Right ventricle myocardium inferior (tissue), 1 donor: Measurements from ENCODE around the gene CFAP45. TPM values are rescaled to one million over a fixed set of nuclear protein-coding genes. Genes with fewer than 3 reads are reported as not detected.

ENCODE experiments used
- ATAC-seq: fragments of 200-7000 bp; cut with Tn5 transposase; one replicate; pipeline ENCODE4 v1.9.1; 2020; ENCODE audit warnings: mild to moderate bottlenecking, moderate library complexity
- DNase-seq: peaks from one replicate; pipeline ENCODE4 v3.0.0; 2021; ENCODE audit errors: missing footprints
- intact Hi-C: fragments of 100-400 bp; cut with DNase I; formaldehyde crosslinking; loops from one replicate; pipeline ENCODE4 v1.11.0; 2022
- total RNA-seq: library from RNA; stranded (reverse); fragmentation: NEBNext Ultra II Directional; extraction: Animal tissue kit (Norgen Biotek cat#: 25700); gene quantifications from one replicate; pipeline ENCODE4 v1.2.1, GENCODE V29; 2021
- donor health status: DM: no; HTN: yes; CAD: no; lungs with severe emphysema.

CFAP45 gene
- total RNA-seq, 1 donor from 2014 or later: 1.0 TPM

DNA sequence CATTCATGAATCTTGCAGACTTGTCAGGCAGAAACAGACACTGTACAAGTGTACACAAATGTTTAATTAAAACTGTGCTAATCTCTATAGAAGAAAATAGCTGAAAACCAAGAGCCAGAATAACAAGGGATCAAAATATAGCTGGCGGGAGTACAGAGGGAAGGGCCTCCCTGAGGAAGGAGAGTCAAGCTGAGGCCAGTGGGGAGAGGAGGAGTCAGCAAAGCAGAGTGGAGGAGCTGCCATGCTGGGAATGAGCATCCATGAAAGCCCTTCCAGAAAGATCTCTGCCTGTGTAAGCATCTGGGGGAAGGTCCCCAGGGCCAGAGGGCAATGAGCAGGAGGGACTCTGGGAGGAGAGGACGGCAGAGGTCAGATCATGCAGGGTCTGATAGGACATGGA, 58.2 kb downstream of the CFAP45 start:
- peak; percentile 28 for ATAC-seq
- no peak for DNase-seq
- intact Hi-C loops: no loop called here

GRCh38 chr1:159839116-159839849, 60.7 kb downstream of the CFAP45 start:
- no peak for ATAC-seq
- DNase-seq: no peak
- intact Hi-C loops: no loop called here

DNA sequence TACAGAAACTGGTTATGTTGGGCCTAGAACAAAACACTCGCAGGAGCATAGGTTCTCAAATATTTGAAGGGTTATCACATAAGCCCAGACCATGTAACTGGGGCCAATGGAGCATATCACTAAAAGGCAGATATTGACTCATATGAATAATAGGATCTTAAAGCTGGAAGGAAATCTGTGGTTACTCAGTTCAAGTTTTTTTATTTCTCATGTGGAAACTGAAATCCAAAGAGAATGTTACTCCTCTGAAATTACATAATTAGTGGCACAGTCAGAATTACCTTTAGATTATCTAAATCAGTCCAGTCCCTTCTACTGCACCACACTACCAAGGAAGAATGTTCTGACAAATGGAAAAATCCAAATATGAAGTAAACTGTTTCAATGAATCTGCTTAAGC, 61.2 kb downstream of the CFAP45 start:
- no peak for DNase-seq
- intact Hi-C loops: no loop called here
- ATAC-seq: no peak

GRCh38 chr1:159835862-159836525, 64.0 kb downstream of the CFAP45 start:
- intact Hi-C loops: no loop called here
- DNase-seq (no peak), ATAC-seq (no peak)

DNA sequence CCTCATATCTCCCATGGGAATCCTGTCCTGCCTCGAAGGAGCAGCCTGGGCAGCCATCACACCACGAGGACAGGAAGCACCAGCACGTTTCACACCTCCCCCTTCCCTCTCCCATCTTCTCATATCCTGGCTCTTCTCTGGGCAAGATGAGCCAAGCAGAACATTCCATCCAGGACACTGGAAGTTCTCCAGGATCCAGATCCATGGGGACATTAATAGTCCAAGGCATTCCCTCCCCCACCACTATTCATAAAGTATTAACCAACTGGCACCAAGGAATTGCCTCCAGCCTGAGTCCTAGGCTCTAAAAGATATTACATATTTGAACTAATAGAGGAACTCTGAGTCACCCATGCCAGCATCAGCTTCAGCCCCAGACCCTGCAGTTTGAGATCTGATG, 64.6 kb downstream of the CFAP45 start:
- no peak for DNase-seq
- ATAC-seq: no peak
- intact Hi-C loops: no loop called here

DNA sequence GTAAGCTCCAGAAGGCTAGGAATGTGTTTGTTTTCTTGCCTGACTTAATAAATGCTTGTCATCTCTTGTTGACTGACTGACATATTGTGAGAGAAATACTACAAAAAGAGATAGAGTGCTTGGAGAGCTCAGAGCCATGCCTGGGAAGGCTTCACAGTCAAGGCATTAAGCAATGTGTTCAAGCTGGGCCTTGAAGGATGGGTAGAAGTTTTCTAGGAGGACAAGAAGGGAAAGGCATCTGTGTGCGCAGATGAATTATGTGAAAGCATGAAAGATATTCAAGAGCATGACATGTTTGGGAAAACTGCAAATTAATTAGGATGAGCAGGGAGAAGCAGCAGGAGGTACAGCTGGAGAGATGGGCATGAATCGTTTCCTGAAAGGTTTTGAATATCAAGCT, 67.7 kb downstream of the CFAP45 start:
- DNase-seq (no peak), ATAC-seq (no peak)
- intact Hi-C loops: no loop called here

DNA sequence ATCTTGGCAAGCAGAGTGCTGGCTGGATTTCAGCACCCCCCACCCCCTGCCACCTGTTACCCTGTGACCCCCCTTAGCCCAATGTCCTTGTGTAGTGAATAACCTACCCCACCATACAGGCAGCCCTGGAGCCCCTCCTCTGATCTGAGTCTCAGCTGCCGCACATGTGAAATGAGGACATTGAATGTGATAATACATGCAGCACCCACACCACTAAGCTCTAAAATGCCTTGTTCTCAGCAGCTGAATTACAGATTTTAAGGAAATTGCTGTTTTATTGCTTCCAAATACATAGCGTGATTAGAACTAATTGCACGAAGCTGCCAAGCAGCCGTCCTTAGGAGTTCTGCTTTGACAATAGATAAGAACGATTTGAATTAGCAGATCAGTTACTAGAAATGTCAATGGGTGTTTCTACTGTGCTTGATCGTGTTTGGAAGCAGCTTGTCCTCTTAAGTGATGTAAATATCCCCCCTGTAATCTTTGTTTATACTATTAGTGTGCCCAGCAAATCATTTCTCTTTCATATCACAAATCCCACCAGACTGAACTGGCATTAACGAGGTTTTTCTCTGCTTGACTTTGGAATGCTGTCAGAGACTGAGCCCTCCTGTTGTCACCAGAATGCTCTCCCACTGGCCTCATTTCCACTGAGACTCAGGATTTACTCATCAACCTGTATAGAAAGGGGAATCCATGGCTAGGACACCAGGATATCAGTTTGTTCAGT, 68.4 kb downstream of the CFAP45 start:
- DNase-seq (no peak), ATAC-seq (no peak)
- intact Hi-C loops: no loop called here

DNA sequence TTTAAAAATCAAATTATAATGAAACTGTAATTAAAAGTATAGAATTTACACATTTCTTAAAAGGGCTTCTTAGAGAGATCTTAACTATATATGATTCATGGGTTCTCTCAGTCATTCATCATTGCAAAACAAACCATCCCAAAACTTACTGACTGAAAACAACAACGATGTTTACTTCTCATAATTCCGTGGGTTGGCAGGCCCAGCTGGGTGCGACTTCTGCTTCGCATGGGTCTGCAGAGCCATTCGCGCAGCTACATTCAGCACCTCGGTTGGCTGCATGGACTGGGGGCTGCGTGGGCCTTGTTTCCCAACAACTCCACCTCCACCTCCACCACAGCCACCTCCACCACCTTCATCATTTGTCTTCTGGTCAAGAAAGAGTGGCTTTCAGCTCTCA, 69.2 kb downstream of the CFAP45 start:
- DNase-seq: peak; percentile 76
- ATAC-seq: no peak
- intact Hi-C loops: no loop called here

DNA sequence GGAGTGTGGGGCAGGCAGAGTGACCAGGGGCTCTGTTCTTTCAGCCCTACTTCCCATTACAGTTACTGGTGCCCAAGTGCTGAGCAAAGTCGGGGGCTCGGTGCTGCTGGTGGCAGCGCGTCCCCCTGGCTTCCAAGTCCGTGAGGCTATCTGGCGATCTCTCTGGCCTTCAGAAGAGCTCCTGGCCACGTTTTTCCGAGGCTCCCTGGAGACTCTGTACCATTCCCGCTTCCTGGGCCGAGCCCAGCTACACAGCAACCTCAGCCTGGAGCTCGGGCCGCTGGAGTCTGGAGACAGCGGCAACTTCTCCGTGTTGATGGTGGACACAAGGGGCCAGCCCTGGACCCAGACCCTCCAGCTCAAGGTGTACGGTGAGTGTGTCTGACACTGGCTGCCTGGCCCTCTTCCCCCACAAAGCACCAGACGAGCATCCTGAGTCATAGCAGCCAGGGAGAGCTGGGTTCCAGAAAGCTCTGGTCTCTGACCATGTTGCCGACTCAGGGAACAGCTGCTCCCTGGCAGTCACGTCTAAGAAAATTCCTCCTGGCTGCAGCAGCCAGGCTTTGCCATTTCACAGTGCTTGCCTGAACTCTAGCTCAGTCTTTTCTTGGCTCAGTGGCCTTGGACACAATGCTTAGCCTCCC, 70.0 kb downstream of the CFAP45 start:
- DNase-seq: no peak
- intact Hi-C loops: no loop called here

DNA sequence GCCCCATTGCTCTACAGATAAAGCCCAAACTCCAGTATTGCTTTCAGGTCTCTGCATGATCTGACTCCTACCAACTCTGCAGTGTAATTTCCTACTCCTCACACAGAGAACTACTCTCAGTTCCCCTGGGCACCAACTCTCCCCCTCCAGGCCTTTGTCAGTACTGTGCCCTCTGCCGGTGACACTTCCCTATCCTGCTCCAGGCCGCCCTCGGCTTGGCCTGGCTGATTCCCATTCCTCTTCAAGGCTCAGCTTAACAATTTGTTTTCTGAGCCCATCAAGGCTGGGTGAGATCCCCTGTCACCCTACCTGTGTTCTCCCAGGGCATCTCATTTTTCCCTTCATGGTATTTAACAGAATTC, 70.7 kb downstream of the CFAP45 start:
- ATAC-seq (peak; percentile 85), DNase-seq (peak; percentile 77)
- intact Hi-C loops: no loop called here

More for the DNA sequence above, 70.0 kb downstream of the CFAP45 start:
- ATAC-seq: peak; percentile 58

DNA sequence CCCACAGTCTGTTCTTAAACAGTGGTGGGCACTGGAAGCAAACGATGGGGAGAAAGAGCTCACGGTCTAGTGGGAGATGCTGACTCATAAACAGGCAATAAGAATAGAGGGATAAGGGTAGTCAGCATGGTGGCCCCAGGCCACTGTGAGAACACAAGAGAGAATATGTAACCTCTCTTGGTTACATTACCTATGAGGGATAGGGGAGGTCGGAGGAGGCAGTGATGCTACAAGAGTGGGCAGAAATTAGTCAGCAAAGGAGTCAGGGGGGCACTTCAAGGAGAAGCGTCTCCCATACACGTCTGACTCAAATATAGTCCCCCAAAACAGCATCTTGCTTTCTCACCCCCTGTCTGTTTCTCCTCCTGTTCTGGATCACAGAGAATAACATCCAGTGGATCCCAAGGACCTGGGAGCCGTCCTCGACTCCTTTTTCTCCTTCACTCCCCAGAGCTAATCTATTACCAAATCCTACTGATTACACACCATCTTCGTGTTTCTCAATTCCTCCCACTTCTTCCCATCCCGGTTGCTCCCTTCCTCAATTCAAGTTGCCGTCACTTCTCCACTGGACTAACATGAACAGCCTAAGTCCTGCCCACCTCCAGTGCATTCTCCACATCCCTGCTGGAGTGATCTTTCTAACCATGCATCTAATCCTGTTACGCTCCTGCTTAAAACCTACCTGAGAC, 71.2 kb downstream of the CFAP45 start:
- DNase-seq: no peak
- intact Hi-C loops: no loop called here

DNA sequence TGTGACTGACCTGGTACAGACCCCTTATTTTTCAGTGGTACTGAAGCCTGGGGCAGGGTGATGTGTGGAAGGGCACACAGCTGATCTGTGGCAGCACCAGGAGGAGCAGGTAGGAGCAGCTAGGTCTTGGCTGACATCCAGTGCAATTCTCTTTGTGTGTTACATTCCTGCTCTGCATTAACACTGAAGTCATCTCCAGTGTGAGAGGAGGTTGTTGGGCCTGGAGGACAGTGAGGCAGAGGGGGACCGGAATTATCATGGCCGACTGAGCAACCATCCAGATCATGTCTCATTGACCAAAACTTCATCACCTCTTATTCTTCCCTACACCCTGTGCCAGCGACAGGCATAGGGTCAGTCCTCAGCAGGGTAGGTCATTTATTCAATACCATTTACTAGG, 71.8 kb downstream of the CFAP45 start:
- ATAC-seq: no peak
- intact Hi-C loops: no loop called here

More for the DNA sequence above, 71.2 kb downstream of the CFAP45 start:
- no peak for ATAC-seq

DNA sequence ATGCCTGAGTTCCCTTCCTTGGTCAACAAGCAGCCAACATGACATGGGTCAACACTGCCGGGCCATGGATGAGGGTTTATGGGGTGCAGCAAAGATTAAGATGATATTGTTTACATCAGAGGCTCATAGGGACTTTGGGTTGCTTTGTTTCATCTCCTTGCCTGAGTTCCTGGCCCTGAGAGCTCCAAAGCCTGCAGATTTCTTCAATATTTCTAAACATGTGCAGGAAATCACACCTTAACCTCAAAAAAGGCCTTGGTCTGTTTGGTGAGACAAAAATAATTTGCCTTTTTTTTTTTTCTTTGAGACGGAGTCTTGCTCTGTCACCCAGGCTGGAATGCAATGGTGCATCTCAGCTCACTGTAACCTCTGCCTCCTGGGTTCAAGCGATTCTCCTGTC, 72.4 kb downstream of the CFAP45 start:
- intact Hi-C loops: no loop called here
- ATAC-seq: no peak
- DNase-seq: no peak

More for the DNA sequence above, 71.8 kb downstream of the CFAP45 start:
- no peak for DNase-seq

DNA sequence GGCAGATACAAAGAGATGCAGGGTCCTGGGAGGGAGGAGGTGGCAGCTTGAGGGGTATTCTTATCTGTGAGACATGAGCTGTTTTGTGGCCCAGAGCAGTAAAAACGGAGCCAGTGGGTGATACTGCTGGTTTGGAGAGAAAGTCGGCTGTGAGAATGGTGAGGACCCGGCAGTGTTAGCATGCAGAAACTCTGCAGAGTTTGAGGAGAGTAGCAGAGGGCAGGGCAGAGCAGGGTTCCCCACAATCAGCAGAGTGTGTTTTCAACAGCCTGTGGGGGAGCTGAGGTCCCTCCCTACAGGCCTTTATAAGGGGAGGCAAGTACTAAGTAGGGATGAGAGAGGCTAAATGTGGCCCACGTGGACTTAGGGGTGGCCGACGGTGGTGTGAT, 72.9 kb downstream of the CFAP45 start:
- no peak for ATAC-seq
- DNase-seq: no peak
- intact Hi-C loops: no loop called here

- DNase-seq: no peak
- ATAC-seq: peak; percentile 29
- intact Hi-C loops: no loop called here
These were observed 73.4 kb downstream of the CFAP45 start, which contains the start of gene SLAMF8 for GRCh38 chr1:159826441-159827101. Gene SLAMF8, plus strand, starts transcription at chr1:159826873. Its CDS starts 26 bp downstream, at chr1:159826899.

GRCh38 chr1:159825564-159825963, 74.4 kb downstream of the CFAP45 start:
- intact Hi-C loops: no loop called here
- ATAC-seq (no peak), DNase-seq (no peak)

DNA sequence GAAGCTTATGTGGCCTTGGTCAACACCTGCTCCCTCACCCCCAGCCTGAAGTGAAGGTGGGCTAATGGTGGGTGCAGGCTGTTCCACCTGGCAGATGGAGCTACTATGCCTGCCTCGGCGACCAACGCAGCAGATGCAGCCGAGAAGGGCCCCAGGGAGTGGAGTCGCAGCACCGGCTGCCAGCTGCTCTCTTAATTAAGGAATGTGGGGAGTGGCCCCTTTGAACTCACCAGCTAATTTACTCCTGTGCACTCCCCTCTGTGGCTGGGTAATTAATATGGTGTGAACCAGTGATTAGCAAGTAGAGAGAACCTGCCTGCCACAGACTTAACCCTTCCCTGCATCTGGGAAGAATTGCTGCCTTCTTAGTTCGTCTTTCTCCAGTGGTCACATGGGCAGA, 76.6 kb downstream of the CFAP45 start:
- intact Hi-C loops: no loop called here
- no peak for DNase-seq
- no peak for ATAC-seq
